Stimulated activated CD8-positive, alpha-beta memory T cell treated with anti-CD3 and anti-CD28 coated beads, Interleukin-4, amount 100 ng/mL, for 48 hours (primary cell): Measurements from ENCODE around the gene ITPKB.
"Not testable (repeated sequence)": the region's sequence is repeated elsewhere in the genome, so short reads cannot be mapped to it uniquely, and the experiment has no call there.

Source experiments
- DNase-seq: peaks from one replicate; pipeline ENCODE4 v3.0.0-alpha.2; 2020

ITPKB gene

GRCh38 chr1:226649244-226649643 is 89.8 kb downstream of the ITPKB start:
- DNase-seq, result no peak

DNA sequence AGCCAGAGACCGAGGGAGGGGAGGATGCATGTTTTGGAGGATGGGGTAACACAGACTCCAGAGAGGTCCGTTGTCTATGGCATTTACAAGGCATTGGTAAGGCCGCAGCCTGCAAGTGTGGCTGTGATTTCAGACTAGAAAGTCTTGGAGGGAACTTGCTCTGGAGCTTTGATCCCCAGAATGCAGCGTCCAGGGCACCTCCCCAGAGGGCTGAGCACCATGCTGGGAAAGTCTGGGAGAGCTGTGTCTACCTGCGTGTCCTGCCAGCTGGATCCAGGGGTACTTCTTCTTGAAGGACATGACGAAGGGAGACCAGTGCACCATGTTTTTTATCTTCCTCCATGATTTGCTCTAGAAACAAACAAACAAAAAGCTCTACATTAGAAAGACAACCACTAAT is 90.7 kb downstream of the ITPKB start:
- no peak for DNase-seq

DNA sequence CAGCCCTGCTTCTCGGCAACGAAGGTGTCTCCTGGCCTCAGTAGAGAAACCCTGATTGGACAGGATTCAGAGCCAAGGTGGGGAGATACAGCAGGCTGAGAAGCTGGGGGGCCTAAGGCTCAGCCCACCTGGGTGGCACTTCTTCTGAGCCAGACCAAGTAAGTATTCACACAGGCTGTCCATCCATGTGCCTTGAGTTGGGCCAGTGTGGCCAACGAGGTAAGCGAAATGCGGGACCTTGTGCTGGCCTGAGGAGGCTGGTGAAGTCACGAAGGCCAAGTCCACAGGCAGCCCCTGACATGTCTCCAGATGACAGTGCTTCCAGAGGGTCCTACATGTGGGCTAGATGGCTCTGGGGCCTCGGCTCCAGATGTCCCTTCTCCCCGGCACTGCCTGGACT is 91.4 kb downstream of the ITPKB start:
- no peak for DNase-seq

GRCh38 chr1:226646870-226647449 is 92.1 kb downstream of the ITPKB start:
- DNase-seq, result no peak

- no peak for DNase-seq
Observed at GRCh38 chr1:226646026-226646869, 92.8 kb downstream of the ITPKB start.

DNA sequence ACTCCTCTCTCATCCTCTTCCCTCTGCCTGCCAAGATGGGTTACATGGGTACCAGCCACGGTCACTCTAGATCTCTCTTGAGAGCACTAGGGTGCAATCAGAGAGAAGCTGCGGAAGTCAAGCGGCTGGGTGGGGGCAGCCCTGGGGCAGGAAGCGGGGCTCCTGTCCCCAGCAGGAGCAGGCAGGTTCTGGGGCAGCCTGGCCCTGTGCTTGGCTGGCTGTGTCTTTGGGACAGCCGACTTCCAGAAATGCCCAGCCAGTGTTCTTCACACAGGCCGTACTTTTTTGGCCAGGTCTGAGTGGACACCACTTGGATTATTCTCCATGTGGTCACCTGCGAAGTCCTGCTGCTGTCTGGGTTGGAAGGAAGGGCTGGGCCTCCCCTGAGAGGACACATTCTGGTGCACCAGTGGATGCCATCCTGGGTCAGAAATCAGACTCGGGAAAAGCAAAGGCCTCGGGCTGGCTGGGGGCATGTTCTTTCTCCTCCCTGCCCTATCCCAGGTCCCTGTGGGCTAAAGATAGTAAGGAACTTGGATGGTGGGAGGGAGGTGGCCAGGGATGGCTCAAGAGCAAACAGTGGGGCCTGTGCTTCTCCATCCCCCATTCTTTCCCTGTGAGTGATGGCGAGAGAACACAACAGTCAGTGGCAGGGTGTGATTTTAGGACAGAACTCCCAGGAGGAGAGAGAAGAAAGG is 93.7 kb downstream of the ITPKB start:
- DNase-seq, result no peak

DNA sequence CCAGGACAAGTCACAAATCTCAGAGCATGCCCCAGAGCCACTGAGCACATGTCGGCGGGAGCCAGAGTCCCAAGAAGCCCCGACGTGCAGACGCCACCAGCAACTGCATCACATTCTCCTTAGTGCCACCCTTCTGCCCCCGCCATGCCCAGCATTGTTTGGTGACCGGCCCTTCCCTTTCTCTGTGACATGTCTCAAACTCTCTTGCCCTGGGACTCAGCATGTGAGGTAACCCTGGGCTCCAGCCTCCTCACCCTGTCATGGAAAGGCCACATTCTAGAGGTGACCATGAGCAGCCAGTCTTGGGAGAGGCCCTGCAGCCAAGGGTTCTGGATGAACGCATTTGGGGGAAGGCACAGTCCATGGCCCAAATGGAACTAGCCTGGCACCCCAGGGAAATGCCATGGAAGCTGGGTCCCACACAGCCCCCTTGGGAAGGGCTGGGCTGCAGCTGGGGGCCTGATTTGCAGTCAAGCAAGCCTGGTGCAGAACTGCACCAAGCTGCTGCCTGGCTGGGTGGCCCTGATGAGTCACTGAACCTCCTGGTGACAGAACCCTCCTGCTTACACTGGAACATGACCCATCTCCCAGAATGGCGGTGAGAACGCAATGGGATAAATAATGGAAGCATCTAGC is 94.4 kb downstream of the ITPKB start:
- DNase-seq, result no peak

- DNase-seq, result peak; percentile 57
Observed at GRCh38 chr1:226643611-226644540, 95.2 kb downstream of the ITPKB start.

GRCh38 chr1:226643177-226643576 is 95.9 kb downstream of the ITPKB start:
- DNase-seq, result peak; percentile 75

- no peak for DNase-seq
Observed at GRCh38 chr1:226642421-226642820, 96.7 kb downstream of the ITPKB start.

DNA sequence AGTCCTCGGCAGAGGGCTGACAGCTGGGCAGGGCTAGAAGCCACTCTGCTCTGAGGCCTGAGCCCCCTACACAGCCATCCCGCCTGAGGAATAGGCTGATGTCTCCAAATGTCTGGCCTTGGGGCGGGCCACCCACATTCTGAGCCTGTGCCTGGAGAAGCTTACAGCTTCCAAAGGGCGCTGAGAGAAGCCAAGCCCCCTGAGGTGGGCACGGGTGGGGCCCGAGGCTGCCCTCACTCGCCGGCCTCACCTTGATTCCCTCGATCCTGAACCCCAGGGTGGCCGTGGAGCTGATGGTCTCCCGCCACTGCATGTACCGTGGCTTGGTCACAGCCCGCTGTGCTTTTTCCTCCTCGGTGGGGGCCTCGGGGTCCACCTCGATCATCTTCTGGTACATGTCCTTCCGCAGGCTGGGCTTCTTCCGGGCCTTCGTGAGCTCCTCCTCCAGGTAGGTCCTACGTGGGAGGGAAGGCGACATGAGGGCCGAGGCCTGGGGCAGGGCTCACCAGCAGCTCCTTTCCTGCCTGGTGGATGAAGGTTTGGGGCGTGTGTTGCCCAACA is 97.3 kb downstream of the ITPKB start:
- DNase-seq, result no peak

DNA sequence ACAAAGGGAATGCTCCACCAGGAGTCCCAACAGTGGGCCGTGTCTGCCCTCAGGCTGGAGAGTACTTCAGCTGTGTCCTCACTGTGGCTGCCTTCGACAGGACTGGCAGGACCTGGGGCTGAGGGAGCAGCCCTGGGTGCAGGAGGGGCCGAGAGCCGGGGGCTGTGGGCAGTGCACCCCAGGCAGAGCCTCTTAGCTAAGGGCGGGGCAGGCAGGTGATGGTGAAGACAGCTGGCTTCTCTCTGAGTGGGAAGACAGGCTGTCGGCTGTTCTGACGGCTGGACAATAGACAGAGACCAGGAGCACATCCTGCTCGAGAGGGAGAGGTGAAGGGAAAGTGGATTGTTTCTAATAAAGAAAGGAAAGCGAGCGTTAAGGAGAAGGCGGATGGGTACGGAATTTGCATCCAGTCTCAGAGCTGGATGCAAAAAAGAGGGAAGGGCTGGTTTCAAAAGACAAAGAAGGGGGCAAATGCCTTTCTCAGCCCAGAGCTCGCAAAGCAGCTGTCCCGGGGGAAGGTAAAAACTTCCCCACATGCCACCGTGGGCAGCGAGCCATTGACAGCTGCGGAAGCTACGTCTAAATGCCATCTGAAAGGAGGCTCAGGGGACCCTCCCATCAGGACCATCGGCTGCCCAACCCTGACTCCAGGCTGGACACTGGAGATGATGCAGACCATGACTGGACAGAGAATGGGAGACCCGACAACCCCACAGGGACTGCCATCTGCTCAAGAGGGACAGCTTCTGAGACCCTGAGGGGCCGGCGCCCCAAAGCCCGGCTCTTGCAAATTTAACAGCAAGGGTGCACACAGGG is 98.6 kb downstream of the ITPKB start:
- no peak for DNase-seq

DNA sequence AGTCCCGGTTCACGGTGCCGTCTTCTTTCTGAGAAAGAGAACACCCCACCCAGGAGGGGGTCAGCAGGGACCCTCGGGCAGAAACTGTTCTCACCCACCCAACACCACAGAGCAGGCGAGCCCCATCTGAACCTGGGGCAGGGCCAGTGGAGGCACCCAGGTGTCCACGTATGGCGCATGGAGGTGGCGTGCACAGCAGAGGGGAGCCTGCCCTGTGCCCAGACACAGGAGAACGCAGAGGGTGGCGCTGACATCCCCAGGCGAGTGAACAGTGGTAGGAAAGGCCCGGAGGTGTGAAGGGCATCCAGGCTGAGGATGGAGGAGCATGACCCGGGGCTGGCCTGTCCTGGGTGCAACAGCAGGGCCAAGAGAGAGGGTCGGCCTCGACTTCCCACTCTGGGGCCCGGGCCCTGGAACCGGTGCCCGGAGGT is 99.4 kb downstream of the ITPKB start:
- no peak for DNase-seq

DNA sequence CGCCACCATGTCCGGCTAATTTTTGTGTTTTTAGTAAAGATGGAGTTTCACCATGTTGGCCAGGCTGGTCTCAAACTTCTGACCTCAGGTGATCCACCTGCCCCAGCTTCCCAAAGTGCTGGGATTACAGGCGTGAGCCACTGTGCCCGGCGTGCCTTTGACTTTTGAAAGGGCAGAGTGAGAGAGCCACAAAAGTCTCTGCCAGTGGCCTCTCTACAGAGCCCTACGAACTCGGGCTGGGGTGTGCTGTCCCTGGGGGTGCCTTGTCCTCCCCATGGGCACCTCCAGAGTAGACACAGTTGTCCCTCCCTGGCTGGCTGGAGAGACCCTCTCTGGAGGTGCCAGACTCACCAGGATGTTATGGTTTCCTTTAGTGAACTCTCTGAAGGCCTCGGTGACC is 99.9 kb downstream of the ITPKB start:
- not testable (repeated sequence) for DNase-seq

GRCh38 chr1:226638608-226639007 is 100.5 kb downstream of the ITPKB start:
- DNase-seq, result peak; percentile 16

GRCh38 chr1:226638001-226638601 is 101.0 kb downstream of the ITPKB start:
- peak; percentile 14 for DNase-seq

DNA sequence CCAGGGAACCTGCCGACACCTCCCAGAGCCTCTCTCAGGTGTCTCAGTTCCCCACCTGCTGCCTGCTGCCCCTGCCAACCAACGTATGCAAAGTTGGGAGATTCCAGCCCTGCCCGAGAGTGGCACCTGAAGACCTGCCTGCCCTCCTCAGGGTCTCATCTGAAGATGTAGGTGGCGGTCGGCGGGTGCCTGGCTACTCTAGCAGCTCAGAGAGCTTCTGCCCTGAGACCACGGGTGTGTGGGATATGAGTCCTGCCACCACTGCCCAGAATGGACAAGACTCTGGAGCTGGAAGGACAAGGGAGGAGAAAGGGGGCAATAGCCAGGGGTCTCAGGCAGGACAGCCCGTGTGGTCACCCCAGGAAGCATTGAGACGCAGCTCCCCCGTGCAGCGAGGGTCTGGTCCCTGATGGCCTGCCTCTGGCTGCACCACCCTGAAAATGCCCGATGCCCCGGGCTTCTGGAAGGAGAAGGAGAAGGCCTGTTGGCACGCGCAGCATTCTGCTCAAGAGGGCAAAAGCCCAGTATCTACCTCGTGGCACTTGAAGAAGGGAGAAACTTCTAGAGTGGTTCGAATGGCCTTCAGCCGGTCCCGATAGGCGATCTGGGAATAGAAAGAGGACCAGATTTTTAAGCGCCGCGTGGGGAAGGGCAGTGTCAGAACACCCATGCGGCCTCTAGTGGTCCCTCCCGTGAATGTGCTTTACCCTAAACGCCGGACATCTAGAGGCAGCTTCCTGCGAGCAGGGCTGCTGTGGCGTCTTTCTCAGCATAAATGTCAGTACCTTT is 101.7 kb downstream of the ITPKB start:
- DNase-seq, result peak; percentile 23

DNA sequence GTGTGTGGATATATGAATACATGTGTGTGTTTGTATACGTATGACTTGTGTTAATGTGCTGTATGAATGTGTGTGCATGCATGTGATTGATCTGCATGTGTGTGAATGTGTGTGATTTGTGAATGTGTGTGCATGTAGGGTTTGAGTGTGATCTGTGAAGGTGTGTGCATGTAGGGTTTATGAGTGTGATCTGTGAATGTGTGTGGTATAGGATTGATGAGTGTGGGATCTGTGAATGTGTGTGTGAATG is 102.3 kb downstream of the ITPKB start:
- DNase-seq, result no peak

- peak; percentile 68 for DNase-seq
Observed at GRCh38 chr1:226635456-226635941, 103.6 kb downstream of the ITPKB start.
